Osteocyte (in vitro differentiated cells): ENCODE results near the gene MDP1. TPM values are rescaled to one million over a fixed set of nuclear protein-coding genes. Genes with fewer than 3 reads are reported as not detected.

Source experiments
- DNase-seq: peaks from one replicate; pipeline ENCODE4 v3.0.0; 2021; ENCODE audit warnings: mixed read lengths; ENCODE audit not compliant: unreplicated experiment; ENCODE audit errors: extremely low spot score
- H3K27ac Mint-ChIP-seq: one replicate; pipeline ENCODE4 v1.8.0; 2021; ENCODE audit warnings: mild to moderate bottlenecking, mixed read lengths; ENCODE audit not compliant: unreplicated experiment
- H3K27me3 Mint-ChIP-seq: one replicate; pipeline ENCODE4 v1.8.0; 2021; ENCODE audit warnings: mixed read lengths; ENCODE audit not compliant: unreplicated experiment
- H3K36me3 Mint-ChIP-seq: one replicate; pipeline ENCODE4 v1.8.0; 2021; ENCODE audit warnings: mixed read lengths; ENCODE audit not compliant: unreplicated experiment
- H3K4me1 Mint-ChIP-seq: one replicate; pipeline ENCODE4 v1.8.0; 2021; ENCODE audit warnings: mixed read lengths; ENCODE audit not compliant: unreplicated experiment
- H3K4me3 Mint-ChIP-seq: one replicate; pipeline ENCODE4 v1.8.0; 2021; ENCODE audit warnings: mild to moderate bottlenecking, moderate library complexity, mixed read lengths; ENCODE audit not compliant: unreplicated experiment
- H3K9me3 Mint-ChIP-seq: one replicate; pipeline ENCODE4 v1.8.0; 2021; ENCODE audit warnings: mixed read lengths; ENCODE audit not compliant: unreplicated experiment
- CTCF ChIP-seq: fragments of 200-600 bp; sonication (generic); IDR thresholded peaks from 2 replicates; pipeline ENCODE4 v1.5.0; 2021; ENCODE audit warnings: antibody characterized with exemption, mild to moderate bottlenecking, moderate library complexity
- long read RNA-seq: library from polyadenylated mRNA; unstranded; transcript quantifications from one replicate; pipeline ENCODE4 v2.0.0, GENCODE V29; 2021
- total RNA-seq: library from RNA; stranded (reverse); gene quantifications from 2 replicates; pipeline ENCODE4 v1.2.1, GENCODE V29; 2021

The MDP1 gene
- 23.8 and 25.4 TPM in 2 replicates for total RNA-seq
- long read RNA-seq, transcript MDP1-201 (6 exons, 730 nt), result major isoform, 7 of 9 reads
- long read RNA-seq, partial matches to known transcripts, result 1 of 9 reads
- long read RNA-seq, other reads (novel, unspliced or antisense), result 1 of 9 reads

GRCh38 chr14:24215495-24216344 is at the start of gene MDP1:
TSS of gene MDP1 (minus strand) at chr14:24216066. CDS start at chr14:24215955, 111 bp downstream.
- Mint-ChIP-seq H3K27ac (peak within 1 kb of the TSS; percentile 93), H3K4me1 (peaks cover 38% of the 10 kb centered on the region), H3K4me3 (peak within 1 kb of the TSS; percentile 85), H3K36me3 (peaks cover 7% of the 10 kb centered on the region), H3K9me3 (no peaks in the 10 kb centered on the region), H3K27me3 (no peaks in the 10 kb centered on the region)
- peak; percentile 57 for TF ChIP-seq CTCF
- peak; percentile 89 for DNase-seq

- TF ChIP-seq CTCF, result no peak
- no peak for DNase-seq
- Mint-ChIP-seq H3K27ac (no peak overlapping the region), H3K9me3 (no peaks in the 10 kb centered on the region), H3K4me3 (no peak overlapping the region), H3K4me1 (peaks cover 3% of the 10 kb centered on the region), H3K27me3 (no peaks in the 10 kb centered on the region), H3K36me3 (peaks cover 9% of the 10 kb centered on the region)
Observed at GRCh38 chr14:24264298-24264697, 48.4 kb upstream of the MDP1 start.

- Mint-ChIP-seq H3K27ac (no peak overlapping the region), H3K4me1 (peaks cover 8% of the 10 kb centered on the region), H3K36me3 (peaks cover 9% of the 10 kb centered on the region), H3K4me3 (no peak overlapping the region), H3K27me3 (no peaks in the 10 kb centered on the region), H3K9me3 (no peaks in the 10 kb centered on the region)
- no peak for TF ChIP-seq CTCF
- no peak for DNase-seq
Observed at GRCh38 chr14:24263848-24264247, 48.0 kb upstream of the MDP1 start.

- Mint-ChIP-seq H3K27me3 (no peaks in the 10 kb centered on the region), H3K27ac (no peak within 1 kb of the TSS), H3K36me3 (peaks cover 9% of the 10 kb centered on the region), H3K9me3 (no peaks in the 10 kb centered on the region), H3K4me3 (no peak within 1 kb of the TSS), H3K4me1 (peaks cover 13% of the 10 kb centered on the region)
- no peak for TF ChIP-seq CTCF
- no peak for DNase-seq
Observed at GRCh38 chr14:24262821-24263733, 47.2 kb upstream of the MDP1 start, which contains the start of gene TGM1. TSS of gene TGM1 (minus strand) at chr14:24263177. CDS start at chr14:24262352, 825 bp downstream.
